Measurements from ENCODE around the gene GDAP2. TPM values are rescaled to one million over a fixed set of nuclear protein-coding genes. Genes with fewer than 3 reads are reported as not detected.

GDAP2 gene
- polyA plus RNA-seq, 3 donors: 17.8 to 28.7 (median 21.1) TPM

- TF ChIP-seq CTCF (IDR thresholded peaks at IDR 0.05): no peak
- peaks cover 75 to 97% of the 10 kb centered on the region in 2 donors for H3K36me3 ChIP-seq (replicated peaks in 1 of 2; ENCODE audit: control insufficient read depth in 1 of 2, insufficient read depth in 2 of 2, low read length in 2 of 2)
- H3K27ac ChIP-seq (ENCODE audit: low read depth in 1 of 2, low read length in 2 of 2): no peak overlapping the region
- H3K27ac Mint-ChIP-seq: no peak overlapping the region
- H3K9me3 Mint-ChIP-seq: no peaks in the 10 kb centered on the region
- no peaks in the 10 kb centered on the region for H3K79me2 ChIP-seq (ENCODE audit: insufficient read depth, low read length)
- H3K4me1 Mint-ChIP-seq: no peaks in the 10 kb centered on the region
- peaks cover 29% of the 10 kb centered on the region for H4K20me1 ChIP-seq (ENCODE audit: insufficient read depth, low read length)
- DNase-seq: no peak
- no peaks in the 10 kb centered on the region for H3K27me3 Mint-ChIP-seq (ENCODE audit: low read depth in 3 of 3)
- H3K4me3 Mint-ChIP-seq: no peak overlapping the region
- WGBS (ENCODE audit: insufficient coverage): no CpG with 5 or more reads among the region's 2 CpGs
- H3K4me1 ChIP-seq (ENCODE audit: control insufficient read depth in 1 of 2, insufficient read depth in 2 of 2, low read length in 2 of 2): no peaks in the 10 kb centered on the region
- H3K4me2 ChIP-seq (replicated peaks; ENCODE audit: extremely low read depth, low read length, poor library complexity, severe bottlenecking): no peak overlapping the region
- intact Hi-C loops (cut with micrococcal nuclease): loop anchor here in 1 of 2 donors (10.0 kb wide), 1 partner anchor 828 kb away; the partner anchor contains the start of gene TTF2
- no peak overlapping the region for H3K9ac ChIP-seq (ENCODE audit: insufficient read depth, low read length, poor library complexity, severe bottlenecking)
- H3K4me3 ChIP-seq (replicated peaks in 1 of 3; ENCODE audit: low read depth in 2 of 3, low read length in 3 of 3): no peak overlapping the region
- H2AFZ ChIP-seq (ENCODE audit: insufficient read depth, low read depth, low read length, poor library complexity, severe bottlenecking): no peak overlapping the region
- peaks cover 57 to 64% of the 10 kb centered on the region in 2 donors for H3K36me3 Mint-ChIP-seq
- no peaks in the 10 kb centered on the region for H3K27me3 ChIP-seq (ENCODE audit: control insufficient read depth in 2 of 2, insufficient read depth in 2 of 2, low read length in 2 of 2)
- no peaks in the 10 kb centered on the region for H3K9me3 ChIP-seq (replicated peaks in 1 of 2; ENCODE audit: control insufficient read depth in 1 of 2, insufficient read depth in 1 of 2, low read length in 2 of 2)
These were observed 36.9 kb downstream of the GDAP2 start for GRCh38 chr1:117892512-117892911.

DNA sequence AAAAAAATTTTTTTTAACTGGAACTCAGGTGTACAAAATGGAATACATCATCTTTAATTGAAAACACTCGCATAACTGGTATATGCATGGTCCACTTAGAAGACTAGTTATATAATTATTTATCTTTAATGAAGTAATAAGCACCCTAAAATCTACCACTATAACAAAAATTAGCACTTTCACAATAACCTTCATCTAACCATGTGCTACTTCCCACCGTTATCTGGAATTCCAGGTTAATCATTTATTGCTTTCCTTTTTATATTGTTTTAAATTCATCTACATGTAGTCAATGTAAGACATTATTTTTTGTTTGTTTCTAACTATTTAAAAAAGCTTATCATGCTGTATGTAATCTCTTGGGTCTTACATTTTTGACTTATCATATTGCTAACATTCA, 39.0 kb downstream of the GDAP2 start:
- H4K20me1 ChIP-seq (ENCODE audit: insufficient read depth, low read length): peaks cover 21% of the 10 kb centered on the region
- no peak overlapping the region for H3K27ac Mint-ChIP-seq
- H3K27me3 ChIP-seq (ENCODE audit: control insufficient read depth in 2 of 2, insufficient read depth in 2 of 2, low read length in 2 of 2): no peaks in the 10 kb centered on the region
- no peaks in the 10 kb centered on the region for H3K9me3 ChIP-seq (replicated peaks in 1 of 2; ENCODE audit: control insufficient read depth in 1 of 2, insufficient read depth in 1 of 2, low read length in 2 of 2)
- intact Hi-C loops (cut with micrococcal nuclease): loop anchor here in 1 of 2 donors (10.0 kb wide), 1 partner anchor 826 kb away; the partner anchor contains the start of gene TTF2
- H3K4me3 ChIP-seq (replicated peaks in 1 of 3; ENCODE audit: low read depth in 2 of 3, low read length in 3 of 3): no peak overlapping the region
- no peak overlapping the region for H3K4me2 ChIP-seq (replicated peaks; ENCODE audit: extremely low read depth, low read length, poor library complexity, severe bottlenecking)
- no peaks in the 10 kb centered on the region for H3K4me1 ChIP-seq (ENCODE audit: control insufficient read depth in 1 of 2, insufficient read depth in 2 of 2, low read length in 2 of 2)
- H2AFZ ChIP-seq (ENCODE audit: insufficient read depth, low read depth, low read length, poor library complexity, severe bottlenecking): no peak overlapping the region
- H3K79me2 ChIP-seq (ENCODE audit: insufficient read depth, low read length): no peaks in the 10 kb centered on the region
- no CpG with 5 or more reads among the region's 2 CpGs for WGBS (ENCODE audit: insufficient coverage)
- peaks cover 74 to 97% of the 10 kb centered on the region in 2 donors for H3K36me3 ChIP-seq (replicated peaks in 1 of 2; ENCODE audit: control insufficient read depth in 1 of 2, insufficient read depth in 2 of 2, low read length in 2 of 2)
- H3K4me1 Mint-ChIP-seq: no peaks in the 10 kb centered on the region
- TF ChIP-seq CTCF (IDR thresholded peaks at IDR 0.05): no peak
- DNase-seq: no peak
- H3K27ac ChIP-seq (ENCODE audit: low read depth in 1 of 2, low read length in 2 of 2): no peak overlapping the region
- no peak overlapping the region for H3K4me3 Mint-ChIP-seq
- H3K36me3 Mint-ChIP-seq: peaks cover 55 to 62% of the 10 kb centered on the region in 2 donors
- H3K9me3 Mint-ChIP-seq: no peaks in the 10 kb centered on the region
- H3K9ac ChIP-seq (ENCODE audit: insufficient read depth, low read length, poor library complexity, severe bottlenecking): no peak overlapping the region
- H3K27me3 Mint-ChIP-seq (ENCODE audit: low read depth in 3 of 3): no peaks in the 10 kb centered on the region

Measured in CD14-positive monocyte (primary cell).